GM19467 (cell line): ENCODE measurements around the gene BMP7.
"Not testable (repeated sequence)": the region's sequence is repeated elsewhere in the genome, so short reads cannot be mapped to it uniquely, and the experiment has no call there.

Experiments
- ATAC-seq: cut with Tn5 transposase; IDR thresholded peaks from one replicate; pipeline ENCODE4 v1.9.1; 2021; ENCODE audit warnings: mild to moderate bottlenecking, moderate library complexity; ENCODE audit not compliant: unreplicated experiment

Gene BMP7

DNA sequence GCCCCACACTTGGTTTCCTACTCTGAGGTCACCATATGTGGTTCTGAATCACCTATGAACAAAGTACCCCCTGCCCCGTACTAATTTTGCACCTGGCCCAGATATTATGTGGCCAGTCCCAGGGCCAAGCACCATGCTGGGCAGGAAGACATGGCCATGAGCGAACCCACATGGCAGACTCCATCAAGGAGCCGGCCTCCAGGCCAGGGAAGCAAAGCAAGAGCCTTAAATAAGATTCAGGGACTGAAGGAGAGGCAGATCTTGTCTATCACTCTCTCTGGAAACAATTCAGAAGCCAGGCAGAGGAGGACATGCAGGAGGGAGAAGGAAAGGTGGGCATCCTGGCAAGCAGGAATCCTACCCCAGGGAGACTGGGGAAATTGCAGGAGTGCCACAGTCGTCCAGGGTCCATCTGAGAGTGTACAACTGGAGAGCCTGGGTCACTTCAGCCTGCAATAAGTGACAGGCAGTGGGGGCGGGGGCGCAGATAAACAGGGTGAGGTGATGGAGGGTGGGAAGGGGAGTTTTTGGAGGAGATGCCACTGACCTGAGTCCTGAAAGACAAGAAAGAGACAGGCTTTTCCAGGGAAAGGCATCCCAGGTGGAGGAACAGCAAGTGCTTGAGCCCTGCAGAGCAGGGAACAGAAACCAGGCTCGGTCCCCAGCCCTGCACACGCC lies 2.1 kb upstream of the BMP7 start:
- no peak for ATAC-seq

DNA sequence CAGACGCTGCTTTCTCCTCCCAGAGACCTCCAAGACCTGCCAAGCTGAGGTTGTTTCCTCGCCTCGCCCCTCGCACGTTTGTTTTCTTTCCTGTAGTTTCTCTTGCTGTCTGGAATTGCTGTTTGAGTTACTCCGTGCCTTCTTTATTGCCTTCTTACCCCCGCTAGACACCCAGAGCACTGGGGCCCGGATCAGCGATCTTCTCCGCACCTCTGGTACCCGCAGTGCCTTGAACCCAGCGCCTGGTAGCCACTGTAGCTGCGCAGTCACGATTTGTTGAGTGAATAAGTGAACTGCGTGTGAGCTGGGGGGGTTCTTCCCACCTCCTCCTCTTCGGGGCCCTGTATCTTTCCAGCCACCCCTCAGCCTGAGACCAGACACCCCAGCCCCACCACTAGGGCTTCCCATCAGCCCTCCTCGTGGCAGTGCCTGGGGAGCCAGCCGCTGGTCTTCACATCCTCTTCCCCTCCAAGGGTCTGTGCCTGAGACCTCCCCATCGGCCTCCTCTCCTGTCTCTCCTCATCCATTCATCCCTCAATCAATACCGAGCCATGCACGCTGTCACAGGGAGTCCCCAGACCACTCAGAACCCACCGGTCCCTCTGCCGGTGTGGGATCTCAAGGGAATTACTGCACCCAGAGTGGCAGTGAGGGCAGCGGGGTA lies 849 bp upstream of the BMP7 start:
- no peak for ATAC-seq

DNA sequence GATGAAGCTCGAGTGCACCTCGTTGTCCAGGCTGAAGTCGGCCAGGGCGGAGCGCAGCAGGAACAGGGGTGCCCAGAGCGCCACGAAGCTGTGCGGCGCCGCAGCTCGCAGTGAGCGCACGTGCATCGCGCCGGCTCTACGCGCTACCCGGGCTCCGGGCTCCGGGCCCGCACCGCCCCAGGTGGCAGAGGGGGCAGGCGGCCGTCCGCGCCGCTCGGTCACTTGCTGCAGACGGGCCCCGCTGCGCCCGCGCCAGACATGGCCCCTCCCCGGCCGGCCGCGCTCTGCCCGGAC lies 497 bp downstream of the BMP7 start:
- ATAC-seq: no peak

DNA sequence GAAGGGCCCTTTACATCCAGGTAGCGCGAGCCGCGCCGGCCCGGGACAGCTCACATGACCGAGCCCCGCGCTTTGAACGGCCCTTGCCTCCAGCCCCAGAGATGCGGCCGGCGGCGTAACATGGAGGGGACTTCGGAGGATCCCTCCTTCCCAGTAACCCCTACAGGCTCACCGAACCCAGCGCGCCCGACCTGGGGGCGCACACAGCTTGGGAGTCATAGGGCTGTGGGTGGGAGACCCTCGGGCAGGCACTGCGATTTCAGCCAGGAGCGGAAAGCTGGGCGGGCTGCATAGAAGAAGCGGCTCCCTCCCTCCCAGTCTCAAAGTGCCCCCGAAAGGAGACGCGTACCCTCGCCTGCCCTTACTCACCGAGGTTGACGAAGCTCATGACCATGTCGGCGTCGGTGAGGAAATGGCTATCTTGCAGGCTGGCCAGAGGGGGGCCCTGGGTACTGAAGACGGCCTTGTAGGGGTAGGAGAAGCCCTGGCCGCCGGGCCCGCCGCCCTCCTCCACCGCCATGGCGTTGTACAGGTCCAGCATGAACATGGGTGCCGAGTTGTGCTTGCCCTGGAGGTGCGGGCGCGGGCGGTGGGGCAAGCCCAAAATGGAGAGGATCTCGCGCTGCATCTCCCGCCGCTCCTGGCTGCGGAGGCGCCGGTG lies 975 bp downstream of the BMP7 start:
- no peak for ATAC-seq

DNA sequence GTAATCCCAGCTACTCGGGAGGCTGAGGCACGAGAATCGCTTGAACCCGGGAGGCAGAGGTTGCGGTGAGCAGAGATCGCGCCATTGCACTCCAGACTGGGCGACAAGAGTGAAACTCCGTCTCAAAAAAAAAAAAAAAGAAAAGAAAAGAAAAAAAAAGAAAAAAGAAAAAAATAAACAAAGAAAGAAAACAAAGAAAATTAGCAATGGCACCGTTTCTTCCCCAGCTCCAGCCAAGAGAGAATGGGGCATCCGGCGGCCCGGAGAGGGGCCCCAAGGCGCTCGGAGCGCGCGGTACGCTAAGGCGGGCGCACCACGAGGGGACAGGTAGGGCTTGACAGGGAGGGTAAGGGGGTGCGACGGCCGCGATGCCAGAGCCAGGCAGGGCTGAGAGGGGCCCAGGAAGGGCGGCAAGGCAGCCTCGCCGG lies 1.5 kb downstream of the BMP7 start:
- not testable (repeated sequence) for ATAC-seq

DNA sequence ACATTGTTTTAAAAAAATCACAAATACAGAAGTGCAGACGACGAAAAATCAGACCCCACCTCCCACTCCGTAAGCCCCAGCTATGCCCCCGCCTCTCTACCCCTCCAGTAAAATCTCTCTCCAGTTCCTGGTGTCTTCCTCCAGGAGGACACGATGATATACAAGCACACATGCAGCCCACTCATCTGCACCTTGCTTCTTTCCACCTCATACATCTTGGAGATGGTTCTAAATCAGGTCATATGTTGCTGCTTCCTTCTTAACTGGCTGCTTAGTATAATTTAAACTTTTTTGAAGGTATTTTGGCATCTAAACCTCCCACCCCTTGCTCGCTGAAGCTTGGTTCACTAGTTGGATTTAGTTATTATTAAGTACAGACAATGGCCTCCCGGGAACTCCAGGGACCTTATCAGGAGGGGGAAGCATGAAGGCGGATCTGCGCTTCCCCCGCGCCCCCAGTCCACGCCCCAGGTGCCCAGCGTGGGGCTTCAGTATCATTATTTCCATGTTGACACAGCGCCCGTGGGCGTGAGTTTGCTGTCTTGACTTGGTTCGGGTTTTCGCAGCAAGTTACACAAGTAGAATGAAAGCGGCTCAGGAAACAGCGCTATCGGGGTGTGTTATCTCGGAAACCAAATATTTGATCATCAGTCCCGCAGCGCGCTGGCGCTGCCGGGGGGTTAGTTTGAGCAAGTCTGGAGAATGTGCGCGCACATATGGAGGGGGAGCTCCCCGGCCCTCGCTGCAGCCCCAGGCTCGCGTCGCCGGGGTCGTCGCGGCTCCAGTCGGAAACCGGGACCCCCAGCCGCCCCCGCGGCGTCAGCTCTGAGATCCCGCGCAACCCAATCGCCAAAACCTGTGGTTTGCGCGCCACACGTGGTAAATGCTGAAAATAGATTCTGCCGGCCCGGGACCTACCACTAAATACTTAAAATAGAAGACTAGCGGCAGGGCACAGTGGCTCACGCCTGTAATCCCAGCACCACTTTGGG lies 2.3 kb downstream of the BMP7 start:
- no peak for ATAC-seq

DNA sequence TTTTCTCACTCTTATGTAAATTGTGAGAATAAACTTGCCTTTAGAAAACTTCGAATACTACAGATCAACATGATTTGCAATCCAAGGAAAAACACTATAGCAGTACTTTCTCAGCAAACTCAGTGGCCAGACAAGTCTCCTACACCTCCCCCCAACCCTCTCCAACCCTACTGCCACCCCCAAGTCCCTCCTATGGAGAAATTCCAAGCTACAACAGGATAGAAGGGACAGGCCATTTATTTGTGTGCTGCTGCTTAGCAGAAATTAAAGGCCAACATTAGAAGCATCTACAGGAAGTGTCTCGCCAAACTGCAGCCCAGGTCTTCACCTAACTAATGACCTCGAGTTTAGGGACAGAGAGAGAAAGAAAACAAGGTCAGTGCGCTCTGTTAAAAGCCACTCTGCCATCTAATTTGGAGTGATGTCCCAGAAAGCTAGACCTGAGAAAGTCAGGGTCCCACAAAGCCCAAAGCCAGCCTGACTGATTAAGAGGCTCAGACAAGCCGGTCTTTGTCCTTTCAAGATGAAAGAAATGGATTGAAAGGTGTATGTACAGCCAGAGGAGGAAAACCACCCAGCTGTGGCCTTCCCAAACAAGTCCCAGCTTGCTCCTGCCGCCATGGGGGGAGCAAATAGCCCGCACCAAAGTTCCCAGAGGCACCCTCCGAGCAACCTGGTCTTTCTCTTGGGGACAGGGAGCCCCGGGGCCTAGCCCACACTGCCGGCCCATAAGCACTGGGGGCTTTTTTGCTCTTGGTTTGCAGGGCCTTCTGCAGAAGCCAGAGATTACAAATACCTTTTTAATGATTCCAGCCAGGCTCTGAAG lies 3.4 kb downstream of the BMP7 start:
- no peak for ATAC-seq

DNA sequence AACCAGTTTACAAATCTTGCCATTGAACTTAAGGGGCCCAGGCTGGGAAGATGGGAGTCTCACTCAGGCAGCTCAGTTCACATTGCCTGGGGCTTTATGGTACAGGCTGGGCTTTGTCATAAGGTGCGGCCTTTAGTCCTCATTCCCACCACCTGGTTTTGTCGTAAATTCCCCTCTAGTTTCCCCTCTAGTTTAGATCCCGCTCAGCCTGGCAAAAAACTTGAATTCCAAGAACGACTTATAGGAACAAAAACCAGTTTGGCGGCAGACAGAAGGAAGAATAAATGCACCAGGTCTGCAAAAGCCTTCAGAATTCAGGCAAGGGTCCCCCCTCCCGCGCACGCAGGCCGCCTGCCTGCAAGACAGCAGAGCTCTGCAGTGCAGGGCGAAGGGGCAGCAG lies 4.1 kb downstream of the BMP7 start:
- ATAC-seq: no peak

DNA sequence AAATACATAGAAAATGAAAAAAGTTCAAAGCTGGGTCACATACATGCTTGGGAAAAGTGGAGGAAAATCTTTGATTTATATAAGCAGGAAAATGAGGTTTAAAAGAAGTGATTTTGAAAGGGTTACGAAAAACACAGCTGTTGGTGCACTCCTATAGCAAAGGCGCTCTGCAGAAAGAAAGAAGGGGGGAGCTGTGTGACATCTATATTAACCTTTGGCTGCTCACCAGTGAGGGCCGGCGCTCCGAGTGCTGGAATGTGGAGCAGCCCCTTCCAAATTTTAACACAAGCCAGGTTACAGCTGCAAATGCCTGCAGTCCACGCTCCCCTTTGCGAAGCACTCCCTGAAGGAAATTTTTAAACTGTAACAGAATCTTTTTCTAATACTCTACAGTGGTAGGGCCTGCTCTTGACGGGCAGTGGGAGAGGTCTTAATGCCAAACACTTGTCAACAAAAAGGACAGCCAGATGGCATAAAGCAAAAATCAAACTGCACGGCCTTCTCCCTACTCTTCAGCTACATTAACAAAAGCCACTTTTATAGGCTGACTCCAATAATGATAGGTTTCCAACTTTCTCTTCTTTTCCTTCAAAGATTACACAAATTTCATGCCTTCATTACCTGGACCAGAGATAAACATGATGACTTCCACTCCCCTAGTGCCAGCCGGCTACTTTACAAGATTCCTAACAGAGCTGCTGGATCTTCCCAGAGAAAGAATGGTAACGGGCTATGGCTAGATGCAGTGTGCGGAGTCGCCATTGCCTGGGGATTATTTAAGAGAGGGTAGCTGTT lies 4.8 kb downstream of the BMP7 start:
- no peak for ATAC-seq

DNA sequence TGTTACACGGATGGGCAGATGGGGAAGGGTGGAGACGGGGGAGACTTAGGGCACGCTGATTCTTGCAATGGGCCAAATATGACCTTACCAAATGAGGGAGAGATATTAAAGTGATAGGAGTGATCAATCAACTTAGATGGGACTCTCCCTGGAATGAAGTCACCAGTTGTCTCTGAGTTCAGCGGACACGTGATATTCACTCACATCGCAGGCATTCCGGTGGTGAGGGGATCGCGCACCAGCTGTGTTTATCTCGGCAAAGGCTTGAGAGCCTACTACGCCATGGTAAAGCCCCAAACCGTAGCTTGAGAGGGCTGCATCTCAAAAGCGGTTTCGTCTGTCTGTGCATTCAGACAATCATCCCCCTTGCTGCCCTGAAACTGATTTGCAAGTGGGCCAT lies 5.5 kb downstream of the BMP7 start:
- ATAC-seq: no peak

DNA sequence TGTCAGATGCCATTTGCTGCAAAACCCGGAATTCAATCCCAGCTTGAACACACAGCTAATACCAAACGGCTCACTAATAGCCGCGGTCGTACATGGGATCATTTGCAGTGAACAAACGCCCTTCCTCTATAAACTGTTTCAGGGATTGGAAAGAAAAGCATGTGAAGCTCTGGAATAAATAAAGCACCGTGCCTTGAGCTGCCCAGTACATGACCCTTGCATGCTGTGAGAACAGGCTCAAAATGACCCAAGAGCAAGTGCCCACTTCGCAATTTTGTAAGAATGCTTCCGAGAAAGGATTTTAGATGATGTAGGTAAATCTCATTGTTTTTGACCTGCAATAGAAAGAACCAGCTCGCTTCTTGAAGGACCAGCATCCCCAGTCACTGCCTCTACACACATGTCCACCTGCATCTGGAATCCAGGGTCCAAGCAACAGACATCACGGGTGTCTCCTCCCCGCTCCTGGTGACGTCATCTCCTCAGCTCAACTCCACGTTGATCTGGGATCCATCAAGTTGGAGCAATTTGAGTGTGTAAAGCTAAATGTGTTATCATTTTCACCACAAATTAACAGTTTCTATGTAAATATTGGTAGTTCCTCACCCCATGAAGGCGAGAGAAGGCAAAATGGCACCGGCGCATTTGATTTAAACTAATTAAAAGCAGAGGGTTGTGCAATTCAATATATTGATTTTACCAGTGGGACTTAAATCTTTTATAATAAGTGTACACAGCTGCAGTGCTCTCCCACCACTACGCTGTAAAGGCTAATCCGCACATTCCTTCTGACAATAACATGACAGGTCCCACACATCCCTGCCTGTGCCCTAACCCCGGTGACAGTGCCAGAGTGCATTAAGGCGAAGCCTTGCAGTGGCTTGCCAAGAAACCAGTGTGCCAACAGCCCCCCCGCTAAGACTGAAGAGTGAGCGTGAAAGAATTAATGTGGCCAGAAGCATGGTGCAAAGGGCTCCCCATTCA lies 6.2 kb downstream of the BMP7 start:
- ATAC-seq: no peak

DNA sequence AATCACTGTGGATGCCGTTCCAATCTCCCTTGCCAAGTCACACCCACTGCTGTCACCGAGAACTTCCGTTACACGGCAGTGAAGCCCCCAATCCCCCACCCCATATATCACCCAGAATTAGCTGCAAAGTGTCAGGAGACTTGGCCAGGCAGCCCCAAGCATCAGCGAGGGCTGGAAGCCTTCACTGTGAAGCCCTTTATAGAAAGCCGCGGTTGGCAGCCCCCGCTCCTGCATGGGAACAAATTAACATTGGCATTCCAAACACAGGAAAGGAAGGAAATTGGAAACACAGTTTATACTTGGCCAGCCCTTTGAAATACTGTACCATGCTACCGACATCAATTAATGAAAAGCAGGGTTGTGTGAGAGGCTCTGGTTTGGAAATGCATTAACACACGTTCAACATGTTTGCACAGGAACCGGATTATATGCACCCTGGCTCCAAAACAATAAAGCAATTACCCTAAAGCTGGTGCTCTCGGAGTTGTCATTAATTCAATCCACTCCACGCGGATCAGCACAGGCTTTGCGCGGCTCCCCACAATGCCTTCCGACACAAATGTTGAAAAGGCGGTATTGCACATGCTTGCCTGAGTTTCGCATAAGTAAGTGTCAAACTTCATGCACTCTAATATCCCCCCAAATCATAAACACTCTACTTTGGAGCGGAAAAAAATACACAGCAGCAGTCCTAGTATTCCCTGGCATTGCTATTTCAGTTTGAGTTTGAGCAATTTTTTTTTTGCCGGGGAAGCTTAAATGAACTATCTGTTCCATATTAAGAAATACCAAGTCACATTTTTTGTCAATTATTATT lies 7.1 kb downstream of the BMP7 start:
- ATAC-seq: no peak

DNA sequence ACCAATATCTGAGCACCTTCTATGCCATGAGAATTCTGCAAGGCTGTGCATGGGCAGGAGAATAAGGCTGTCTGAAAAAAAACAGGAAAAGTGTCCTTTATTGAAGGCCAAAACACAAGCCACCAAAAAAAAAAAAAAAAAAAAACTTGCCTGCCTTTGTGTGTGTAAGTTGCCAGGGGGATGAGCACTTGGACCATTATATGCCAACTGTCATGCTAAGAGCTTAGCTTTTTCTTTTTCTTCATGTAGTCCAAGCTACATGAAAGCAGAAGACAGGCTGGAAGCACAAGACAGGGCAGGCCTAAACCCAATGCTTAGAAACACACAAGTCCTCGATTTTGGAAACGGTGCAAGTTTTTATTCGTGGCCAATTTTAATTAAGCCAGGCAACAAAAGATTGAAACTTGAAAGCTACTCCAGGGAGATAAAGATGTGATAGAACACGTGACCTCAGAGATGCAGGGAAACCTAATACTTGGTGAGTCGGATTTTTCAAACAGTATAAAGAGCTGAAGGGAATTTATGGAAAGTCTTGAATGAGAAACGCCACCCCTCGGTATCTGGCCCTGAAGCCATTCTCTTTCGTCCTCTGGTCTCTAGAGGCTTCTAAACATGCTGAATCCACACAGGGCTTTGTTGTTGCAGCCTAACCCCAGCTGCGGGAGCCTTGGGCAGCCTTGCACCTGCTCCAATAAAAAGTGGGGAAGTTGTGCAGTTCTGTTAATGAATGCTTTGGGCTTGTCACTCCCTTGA lies 8.6 kb downstream of the BMP7 start:
- ATAC-seq: no peak

DNA sequence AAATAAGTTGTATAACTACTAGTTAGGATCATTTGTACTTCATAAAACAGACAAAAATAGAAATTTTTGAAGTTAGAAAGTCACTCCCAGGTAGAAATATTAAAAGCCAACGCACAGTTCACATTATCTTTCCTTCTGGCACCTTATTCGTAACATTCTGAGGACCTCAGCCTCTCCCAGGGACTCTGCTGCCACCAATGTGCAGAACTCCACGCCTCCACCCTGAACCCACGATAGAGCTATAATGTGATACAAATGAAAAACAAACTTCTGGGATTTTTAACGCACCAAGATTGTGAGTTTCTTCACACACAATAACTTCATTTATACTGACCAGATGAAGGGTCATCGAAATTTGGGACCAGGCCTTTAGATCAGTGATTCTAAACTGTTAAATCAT lies 9.5 kb downstream of the BMP7 start:
- ATAC-seq: no peak

DNA sequence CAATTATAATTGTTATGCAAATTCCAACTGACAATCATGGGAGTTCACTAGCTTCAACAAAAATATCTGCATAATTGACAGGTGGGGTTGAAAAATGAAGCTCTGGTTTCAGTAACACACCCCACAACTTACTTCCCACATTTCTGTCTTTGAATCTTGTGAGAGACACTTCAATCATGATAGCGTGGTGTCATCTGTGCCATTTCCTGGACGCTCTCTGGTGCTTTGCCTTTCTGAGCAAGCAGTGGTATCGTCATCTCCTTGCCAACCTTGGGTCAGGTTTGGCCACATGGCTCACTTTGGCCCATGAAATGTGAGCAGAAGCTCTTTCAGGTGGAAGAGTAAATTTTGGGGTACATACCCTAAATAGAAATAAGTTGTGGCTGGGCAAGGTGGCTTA lies 10.2 kb downstream of the BMP7 start:
- no peak for ATAC-seq

DNA sequence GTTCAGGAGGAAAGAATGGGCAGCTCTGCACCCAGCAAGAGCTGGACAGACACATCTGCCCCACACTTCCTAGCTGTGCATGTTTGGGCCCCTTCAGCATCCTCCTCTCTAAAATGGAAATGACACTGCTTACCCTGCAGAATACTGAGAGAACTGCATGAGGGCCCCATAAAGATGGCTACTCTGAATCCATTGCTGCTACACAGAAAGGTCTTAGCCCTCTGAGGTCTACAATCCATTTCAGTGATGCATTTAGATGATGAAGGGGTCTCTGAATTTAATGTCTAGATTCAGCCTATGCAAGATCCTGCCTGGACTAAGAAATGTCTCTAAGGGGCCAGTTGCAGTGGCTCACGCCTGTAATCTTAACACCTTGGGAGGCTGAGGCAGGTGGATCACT lies 11.3 kb downstream of the BMP7 start:
- ATAC-seq: no peak

DNA sequence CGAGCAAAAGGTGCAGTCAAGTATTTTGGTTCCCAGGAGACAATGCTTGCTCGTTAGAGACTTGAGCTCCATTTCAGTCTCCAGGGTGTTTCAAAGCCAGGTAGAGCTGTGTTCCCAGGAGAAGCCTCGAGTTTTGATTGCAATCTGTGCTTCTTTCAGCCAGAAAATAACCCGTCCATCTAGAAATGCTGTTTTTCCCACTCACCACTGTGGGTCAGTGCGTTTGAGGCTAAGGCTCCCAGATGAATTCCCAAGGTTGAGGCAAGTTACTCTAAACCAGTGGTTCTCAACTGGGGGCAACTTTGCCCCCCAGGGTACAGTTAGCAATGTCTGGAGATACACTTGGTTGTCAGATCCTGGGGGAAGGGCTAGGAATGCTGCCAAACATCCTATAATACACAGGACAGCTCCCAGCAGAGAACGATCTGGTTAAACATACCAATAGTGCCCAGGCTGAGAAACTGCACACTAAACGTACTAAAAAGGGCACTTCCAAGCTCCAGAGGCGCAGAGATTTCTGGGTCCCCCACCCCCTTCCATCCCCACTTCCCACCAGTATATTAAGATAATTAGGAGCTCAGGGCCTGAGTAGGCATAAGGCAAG lies 13.8 kb downstream of the BMP7 start:
- ATAC-seq: no peak
